Measurements from ENCODE around the gene METAP1D. TPM values are rescaled to one million over a fixed set of nuclear protein-coding genes. Genes with fewer than 3 reads are reported as not detected.

The METAP1D gene
- total RNA-seq, 1 experiment from 2014 or later = 32.4 TPM

GRCh38 chr2:171966235-171966634 is 33.5 kb upstream of the METAP1D start:
- TF ChIP-seq, protein P1, sequence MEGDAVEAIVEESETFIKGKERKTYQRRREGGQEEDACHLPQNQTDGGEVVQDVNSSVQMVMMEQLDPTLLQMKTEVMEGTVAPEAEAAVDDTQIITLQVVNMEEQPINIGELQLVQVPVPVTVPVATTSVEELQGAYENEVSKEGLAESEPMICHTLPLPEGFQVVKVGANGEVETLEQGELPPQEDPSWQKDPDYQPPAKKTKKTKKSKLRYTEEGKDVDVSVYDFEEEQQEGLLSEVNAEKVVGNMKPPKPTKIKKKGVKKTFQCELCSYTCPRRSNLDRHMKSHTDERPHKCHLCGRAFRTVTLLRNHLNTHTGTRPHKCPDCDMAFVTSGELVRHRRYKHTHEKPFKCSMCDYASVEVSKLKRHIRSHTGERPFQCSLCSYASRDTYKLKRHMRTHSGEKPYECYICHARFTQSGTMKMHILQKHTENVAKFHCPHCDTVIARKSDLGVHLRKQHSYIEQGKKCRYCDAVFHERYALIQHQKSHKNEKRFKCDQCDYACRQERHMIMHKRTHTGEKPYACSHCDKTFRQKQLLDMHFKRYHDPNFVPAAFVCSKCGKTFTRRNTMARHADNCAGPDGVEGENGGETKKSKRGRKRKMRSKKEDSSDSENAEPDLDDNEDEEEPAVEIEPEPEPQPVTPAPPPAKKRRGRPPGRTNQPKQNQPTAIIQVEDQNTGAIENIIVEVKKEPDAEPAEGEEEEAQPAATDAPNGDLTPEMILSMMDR (conservative IDR thresholded peaks at IDR 0.05) = no peak
- no peak for TF ChIP-seq EZH2 (IDR thresholded peaks at IDR 0.05; ENCODE audit: low read depth)
- CTCF ChIA-PET = no interaction called here
- H3K9me3 ChIP-seq (ENCODE audit: insufficient read depth, low read depth) = no peaks in the 10 kb centered on the region
- DNase-seq = no peak
- peaks cover 49% of the 10 kb centered on the region for H3K36me3 ChIP-seq (ENCODE audit: low read depth)
- H3K4me3 ChIP-seq = no peak overlapping the region
- H3K4me1 ChIP-seq (replicated peaks; ENCODE audit: insufficient read depth) = no peaks in the 10 kb centered on the region
- H4K20me1 ChIP-seq (ENCODE audit: insufficient read depth) = peaks cover 8% of the 10 kb centered on the region; the same call in 1 of the 2 replicates
- no peak overlapping the region for H3K27ac ChIP-seq
- no peak overlapping the region for H2AFZ ChIP-seq
- intact Hi-C loops (cut with micrococcal nuclease; ENCODE audit: unreplicated experiment) = loop anchor here (10.0 kb wide), 1 partner anchor 499 kb away; no protein-coding TSS in a partner anchor
- no peaks in the 10 kb centered on the region for H3K27me3 ChIP-seq (ENCODE audit: insufficient read depth, low read depth)
- peaks cover 7% of the 10 kb centered on the region; the same call in 1 of the 2 replicates for H3F3A ChIP-seq (ENCODE audit: insufficient read depth, low read depth)
- peaks cover 11% of the 10 kb centered on the region; the same call in 1 of the 2 replicates for H3K79me2 ChIP-seq (ENCODE audit: low read depth)
- no peaks in the 10 kb centered on the region for H3K9me2 ChIP-seq (ENCODE audit: insufficient read depth)
- BruUV-seq (replicated peaks) = no TSS peak
- no peak overlapping the region for H3K4me2 ChIP-seq
- POLR2A ChIA-PET (ENCODE audit: unreplicated experiment) = no interaction called here

GRCh38 chr2:171966688-171967087 is 33.1 kb upstream of the METAP1D start:
- DNase-seq = no peak
- no TSS peak for BruUV-seq (replicated peaks)
- ChIA-PET POLR2A (ENCODE audit: unreplicated experiment) (no interaction called here), CTCF (no interaction called here)
- peaks cover 50% of the 10 kb centered on the region for H3K36me3 ChIP-seq (ENCODE audit: low read depth)
- H3K27ac ChIP-seq = no peak overlapping the region
- peaks cover 5% of the 10 kb centered on the region; the same call in 1 of the 2 replicates for H4K20me1 ChIP-seq (ENCODE audit: insufficient read depth)
- no peaks in the 10 kb centered on the region for H3K27me3 ChIP-seq (ENCODE audit: insufficient read depth, low read depth)
- no peaks in the 10 kb centered on the region for H3K9me2 ChIP-seq (ENCODE audit: insufficient read depth)
- intact Hi-C loops (cut with micrococcal nuclease; ENCODE audit: unreplicated experiment) = loop anchor here (10.0 kb wide), 1 partner anchor 498 kb away; no protein-coding TSS in a partner anchor
- TF ChIP-seq, protein P1 (conservative IDR thresholded peaks at IDR 0.05) = no peak
- no peak for TF ChIP-seq EZH2 (IDR thresholded peaks at IDR 0.05; ENCODE audit: low read depth)
- H3K4me2 ChIP-seq = no peak overlapping the region
- no peaks in the 10 kb centered on the region for H3K4me1 ChIP-seq (replicated peaks; ENCODE audit: insufficient read depth)
- H3K79me2 ChIP-seq (ENCODE audit: low read depth) = peaks cover 11% of the 10 kb centered on the region; the same call in 1 of the 2 replicates
- H2AFZ ChIP-seq = no peak overlapping the region
- H3K4me3 ChIP-seq = no peak overlapping the region
- peaks cover 7% of the 10 kb centered on the region; the same call in 1 of the 2 replicates for H3F3A ChIP-seq (ENCODE audit: insufficient read depth, low read depth)
- H3K9me3 ChIP-seq (ENCODE audit: insufficient read depth, low read depth) = no peaks in the 10 kb centered on the region

GRCh38 chr2:171968509-171968908 is 31.2 kb upstream of the METAP1D start:
- Histone ChIP-seq H3K4me2 (no peak overlapping the region), H3K9me3 (ENCODE audit: insufficient read depth, low read depth) (no peaks in the 10 kb centered on the region), H3K27me3 (ENCODE audit: insufficient read depth, low read depth) (no peaks in the 10 kb centered on the region), H2AFZ (no peak overlapping the region), H3K9me2 (ENCODE audit: insufficient read depth) (no peaks in the 10 kb centered on the region), H3K27ac (no peak overlapping the region), H4K20me1 (ENCODE audit: insufficient read depth) (0 out of 2 replicates have a peak, but pooled peaks cover 3% of the 10 kb centered on the region), H3K4me1 (replicated peaks; ENCODE audit: insufficient read depth) (no peaks in the 10 kb centered on the region), H3F3A (ENCODE audit: insufficient read depth, low read depth) (peaks cover 7% of the 10 kb centered on the region; the same call in 1 of the 2 replicates), H3K4me3 (no peak overlapping the region), H3K79me2 (ENCODE audit: low read depth) (no peaks in the 10 kb centered on the region), H3K36me3 (ENCODE audit: low read depth) (peaks cover 55% of the 10 kb centered on the region)
- intact Hi-C loops (cut with micrococcal nuclease; ENCODE audit: unreplicated experiment) = loop anchor here (10.0 kb wide), 1 partner anchor 496 kb away; no protein-coding TSS in a partner anchor
- ChIA-PET POLR2A (ENCODE audit: unreplicated experiment) (no interaction called here), CTCF (no interaction called here)
- no peak for DNase-seq
- no TSS peak for BruUV-seq (replicated peaks)
- TF ChIP-seq, protein P1 (conservative IDR thresholded peaks at IDR 0.05) = no peak
- no peak for TF ChIP-seq EZH2 (IDR thresholded peaks at IDR 0.05; ENCODE audit: low read depth)

All from PC-9 (cell line).